AG09319 (cell line): ENCODE data around the gene PTPN5.

Experiments
- DNase-seq: peaks from one replicate; pipeline ENCODE4 v3.0.0-alpha.2; 2010; ENCODE audit warnings: low read depth; ENCODE audit errors: extremely low read depth
- CTCF ChIP-seq: IDR thresholded peaks from 2 replicates; pipeline ENCODE4 v1.5.1; 2011; ENCODE audit warnings: low read depth, mild to moderate bottlenecking, inconsistent platforms, low read length, moderate library complexity

PTPN5 gene

GRCh38 chr11:18721561-18722292, 69.9 kb downstream of the PTPN5 start:
- TF ChIP-seq CTCF, result peak; percentile 71
- DNase-seq, result no peak

- no peak for TF ChIP-seq CTCF
- DNase-seq, result no peak
These were observed 70.6 kb downstream of the PTPN5 start for GRCh38 chr11:18720808-18721560.

- DNase-seq, result no peak
- TF ChIP-seq CTCF, result no peak
These were observed 71.3 kb downstream of the PTPN5 start for GRCh38 chr11:18720091-18720807.

GRCh38 chr11:18715476-18715875, 76.1 kb downstream of the PTPN5 start:
- no peak for TF ChIP-seq CTCF
- no peak for DNase-seq

GRCh38 chr11:18714443-18714780, 77.2 kb downstream of the PTPN5 start:
- TF ChIP-seq CTCF, result no peak
- DNase-seq, result no peak

GRCh38 chr11:18713646-18714442, 77.8 kb downstream of the PTPN5 start:
- no peak for TF ChIP-seq CTCF
- no peak for DNase-seq
